Mucosa of descending colon (tissue), 3 donors: ENCODE measurements around the gene ELAPOR1. TPM values are rescaled to one million over a fixed set of nuclear protein-coding genes. Genes with fewer than 3 reads are reported as not detected.
A peak's percentile ranks its signal among the peaks of the same experiment; 100 is the strongest.

Experiments used
- ATAC-seq: fragments of 200-7000 bp; cut with Tn5 transposase; one replicate; pipeline ENCODE4 v1.9.1; 2020; ENCODE audit warnings: mild to moderate bottlenecking, moderate library complexity
- DNase-seq, 3 donors: peaks; one replicate each; pipeline ENCODE4 v3.0.0-alpha.2; 2020
- H3K36me3 ChIP-seq: fragments of 200-600 bp; one replicate; pipeline ENCODE4 v1.8.0; 2021; ENCODE audit warnings: low read depth, mild to moderate bottlenecking
- H3K4me1 ChIP-seq: fragments of 200-600 bp; one replicate; pipeline ENCODE4 v1.8.0; 2021; ENCODE audit warnings: low read depth, mild to moderate bottlenecking
- H3K4me3 ChIP-seq: fragments of 200-600 bp; one replicate; pipeline ENCODE4 v1.8.0; 2021; ENCODE audit warnings: mild to moderate bottlenecking
- H3K9me3 ChIP-seq: fragments of 200-600 bp; one replicate; pipeline ENCODE4 v1.8.0; 2021; ENCODE audit warnings: mild to moderate bottlenecking
- CTCF ChIP-seq: fragments of 200-600 bp; IDR thresholded peaks from one replicate; pipeline ENCODE4 v1.8.0; 2022; ENCODE audit warnings: antibody characterized with exemption, mild to moderate bottlenecking
- intact Hi-C, 2 donors: fragments of 100-400 bp; cut with DNase I in 1 of 2; cut with micrococcal nuclease in 1 of 2; formaldehyde crosslinking; loops; one replicate each; pipeline versions ENCODE4 v1.11.0 to v1.11.1; 2022; cut with DNase I, micrococcal nuclease
- total RNA-seq, 3 donors: library from RNA; stranded (reverse); fragmentation: NEBNext Ultra II Directional in 2 of 3; extraction: Animal tissue kit (Norgen Biotek cat#: 25700) in 2 of 3; gene quantifications; one replicate each; pipeline versions ENCODE4 v1.2.1 to v1.2.4, GENCODE V29; 2021 to 2023
- donor health status: DM: no; HTN: no; CAD: no; lungs with moderate emphysema.
- donor health status: DM: no; HTN: no; CAD: no.
- donor health status: DM: no; HTN: yes; CAD: no.

ELAPOR1 gene
- total RNA-seq, 3 donors from 2014 or later, result 30.6 to 119 (median 107) TPM

GRCh38 chr1:109115685-109116084 is 1.8 kb downstream of the ELAPOR1 start:
- DNase-seq (no peak), ATAC-seq (no peak)
- Histone ChIP-seq H3K4me3 (no peak overlapping the region), H3K36me3 (no peaks in the 10 kb centered on the region), H3K9me3 (no peaks in the 10 kb centered on the region), H3K4me1 (peaks cover 5% of the 10 kb centered on the region)
- intact Hi-C loops, result no loop called here
- TF ChIP-seq CTCF, result no peak

GRCh38 chr1:109116286-109116685 is 2.4 kb downstream of the ELAPOR1 start:
- no peak for TF ChIP-seq CTCF
- intact Hi-C loops, result no loop called here
- ATAC-seq (peak; percentile 32), DNase-seq (peak in 1 of 3 donors; percentile 55)
- Histone ChIP-seq H3K9me3 (no peaks in the 10 kb centered on the region), H3K4me3 (no peak overlapping the region), H3K4me1 (peaks cover 5% of the 10 kb centered on the region), H3K36me3 (no peaks in the 10 kb centered on the region)

GRCh38 chr1:109118089-109118488 is 4.2 kb downstream of the ELAPOR1 start:
- Histone ChIP-seq H3K36me3 (no peaks in the 10 kb centered on the region), H3K9me3 (no peaks in the 10 kb centered on the region), H3K4me3 (no peak overlapping the region), H3K4me1 (no peaks in the 10 kb centered on the region)
- intact Hi-C loops, result no loop called here
- TF ChIP-seq CTCF, result no peak
- no peak for DNase-seq
- no peak for ATAC-seq

- ATAC-seq, result no peak
- DNase-seq, result no peak
- no peaks in the 10 kb centered on the region for H3K4me1 ChIP-seq
- no peak for TF ChIP-seq CTCF
- H3K4me3 ChIP-seq, result no peak overlapping the region
- H3K9me3 ChIP-seq, result no peaks in the 10 kb centered on the region
- intact Hi-C loops, result no loop called here
- no peaks in the 10 kb centered on the region for H3K36me3 ChIP-seq
These were observed 6.4 kb downstream of the ELAPOR1 start for GRCh38 chr1:109120356-109120755.

GRCh38 chr1:109131059-109131458 is 17.1 kb downstream of the ELAPOR1 start:
- H3K9me3 ChIP-seq, result no peaks in the 10 kb centered on the region

More at GRCh38 chr1:109131059-109131458, 17.1 kb downstream of the ELAPOR1 start:
- H3K36me3 ChIP-seq, result no peaks in the 10 kb centered on the region
- ATAC-seq, result no peak
- no peak for TF ChIP-seq CTCF
- peaks cover 11% of the 10 kb centered on the region for H3K4me1 ChIP-seq
- no peak for DNase-seq
- no peak overlapping the region for H3K4me3 ChIP-seq
- intact Hi-C loops, result no loop called here
